Esophagus mucosa (tissue), 1 donor: Measurements from ENCODE around the gene PIK3AP1. TPM values are rescaled to one million over a fixed set of nuclear protein-coding genes. Genes with fewer than 3 reads are reported as not detected.

Experiments
- ATAC-seq: fragments of 200-7000 bp; cut with Tn5 transposase; one replicate; pipeline ENCODE4 v1.9.1; 2020
- total RNA-seq: library from RNA; stranded (reverse); gene quantifications from one replicate; pipeline ENCODE4 v1.2.4, GENCODE V29; 2023
- donor health status: DM: yes; HTN: yes; CAD: no.

The PIK3AP1 gene
- total RNA-seq, 1 donor from 2014 or later = 1.0 TPM

- no peak for ATAC-seq
Observed at GRCh38 chr10:96641396-96642295, 78.7 kb downstream of the PIK3AP1 start.

DNA sequence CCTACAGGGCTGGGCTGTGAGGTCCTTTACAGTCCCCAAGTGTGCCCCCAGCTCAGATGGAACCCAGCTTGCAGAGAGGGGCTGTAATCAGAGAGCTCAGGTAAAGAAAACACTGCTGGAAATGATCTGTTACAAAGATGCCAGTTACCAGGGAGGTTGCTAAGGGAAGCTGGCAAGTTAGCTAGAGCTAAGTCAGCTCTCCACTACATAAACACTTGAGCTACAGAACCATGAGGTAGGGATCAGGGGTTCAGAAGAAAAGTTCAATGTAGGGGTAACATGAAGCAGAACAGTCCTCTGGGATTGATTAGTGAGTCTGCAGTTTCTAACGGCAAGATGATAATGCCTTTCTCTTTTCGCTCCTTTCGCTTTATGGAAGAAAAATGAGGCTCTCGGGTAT lies 80.4 kb downstream of the PIK3AP1 start:
- no peak for ATAC-seq

GRCh38 chr10:96638696-96639095 lies 81.6 kb downstream of the PIK3AP1 start:
- no peak for ATAC-seq

GRCh38 chr10:96638120-96638519 lies 82.2 kb downstream of the PIK3AP1 start:
- no peak for ATAC-seq

DNA sequence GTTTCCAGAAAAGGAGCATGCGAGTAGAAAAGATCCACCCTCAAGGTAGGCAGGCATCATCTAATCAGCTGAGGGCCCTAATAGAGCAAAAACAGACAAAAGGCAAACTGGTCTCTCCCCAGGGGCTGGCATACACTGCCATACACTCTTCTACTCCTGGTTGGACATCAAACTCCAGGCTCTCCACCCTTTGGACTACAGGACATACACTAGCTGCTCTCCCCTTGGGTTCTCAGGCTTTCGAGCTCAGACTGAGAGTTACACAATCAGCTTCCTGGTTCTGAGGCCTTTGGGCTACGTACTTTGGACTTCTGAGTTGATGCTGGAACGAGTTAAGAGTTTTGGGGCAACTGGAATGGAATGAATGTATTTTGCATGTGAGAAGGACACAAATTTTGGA lies 82.6 kb downstream of the PIK3AP1 start:
- no peak for ATAC-seq

DNA sequence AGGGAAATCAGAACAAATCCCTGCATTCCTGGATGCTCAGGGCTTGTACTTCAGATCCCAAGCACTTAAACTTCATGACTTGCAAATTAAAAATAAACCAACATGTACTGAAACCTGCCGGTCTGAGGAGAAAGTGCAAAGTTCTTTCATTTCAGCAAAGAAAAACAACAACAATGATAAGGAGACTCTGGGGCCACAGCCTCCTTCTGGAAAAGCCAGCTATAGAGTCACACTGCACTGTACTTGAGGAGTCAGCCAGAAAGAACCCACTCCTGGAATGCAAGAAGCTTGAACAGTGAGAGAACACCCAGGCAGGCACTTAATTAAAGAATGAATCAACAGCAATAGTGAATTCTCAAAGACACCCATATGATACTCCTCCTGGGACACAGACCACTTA lies 83.8 kb downstream of the PIK3AP1 start:
- no peak for ATAC-seq

- ATAC-seq = peak; percentile 59
Observed at GRCh38 chr10:96632974-96633710, 87.2 kb downstream of the PIK3AP1 start.

DNA sequence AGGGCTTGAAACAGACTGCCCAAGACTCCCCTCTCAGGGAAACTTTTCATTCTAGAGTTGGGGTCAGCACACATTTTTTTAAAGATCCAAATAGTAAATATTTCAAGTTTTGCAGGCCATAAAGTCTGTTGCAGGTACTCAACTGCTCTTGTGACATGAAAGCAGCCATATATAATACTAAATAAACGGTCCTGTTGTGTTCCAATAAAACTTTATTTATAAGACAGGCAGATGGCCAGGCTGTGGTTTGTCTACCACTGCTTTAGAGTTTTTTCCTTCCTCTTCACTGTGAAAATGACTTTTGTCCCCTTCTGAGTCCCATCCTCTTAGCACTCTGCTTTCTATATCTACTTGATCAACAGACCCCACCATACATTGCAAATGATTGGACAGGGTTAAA lies 93.0 kb downstream of the PIK3AP1 start:
- ATAC-seq = no peak

DNA sequence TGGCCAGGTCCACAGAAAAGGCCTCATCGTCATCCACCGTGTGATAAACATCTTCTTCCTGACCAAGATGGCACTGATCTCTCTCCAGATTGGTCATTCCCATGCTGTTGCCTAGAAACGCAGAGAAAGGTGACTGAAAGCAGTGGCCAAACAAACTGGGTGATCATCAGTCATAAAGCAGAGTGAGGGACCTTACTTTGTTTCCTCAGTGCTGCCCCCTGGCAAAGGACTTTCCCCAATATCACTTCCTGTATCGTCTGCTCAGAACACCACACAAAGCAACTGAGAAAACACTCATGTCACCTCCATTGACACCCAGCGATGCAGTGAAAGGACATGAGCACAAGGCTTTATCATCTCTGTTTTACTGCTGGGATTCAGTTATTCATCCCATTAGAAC lies 93.5 kb downstream of the PIK3AP1 start:
- ATAC-seq = no peak

GRCh38 chr10:96625173-96625572 lies 95.1 kb downstream of the PIK3AP1 start:
- ATAC-seq = no peak

GRCh38 chr10:96622013-96622787 lies 98.1 kb downstream of the PIK3AP1 start:
- no peak for ATAC-seq

DNA sequence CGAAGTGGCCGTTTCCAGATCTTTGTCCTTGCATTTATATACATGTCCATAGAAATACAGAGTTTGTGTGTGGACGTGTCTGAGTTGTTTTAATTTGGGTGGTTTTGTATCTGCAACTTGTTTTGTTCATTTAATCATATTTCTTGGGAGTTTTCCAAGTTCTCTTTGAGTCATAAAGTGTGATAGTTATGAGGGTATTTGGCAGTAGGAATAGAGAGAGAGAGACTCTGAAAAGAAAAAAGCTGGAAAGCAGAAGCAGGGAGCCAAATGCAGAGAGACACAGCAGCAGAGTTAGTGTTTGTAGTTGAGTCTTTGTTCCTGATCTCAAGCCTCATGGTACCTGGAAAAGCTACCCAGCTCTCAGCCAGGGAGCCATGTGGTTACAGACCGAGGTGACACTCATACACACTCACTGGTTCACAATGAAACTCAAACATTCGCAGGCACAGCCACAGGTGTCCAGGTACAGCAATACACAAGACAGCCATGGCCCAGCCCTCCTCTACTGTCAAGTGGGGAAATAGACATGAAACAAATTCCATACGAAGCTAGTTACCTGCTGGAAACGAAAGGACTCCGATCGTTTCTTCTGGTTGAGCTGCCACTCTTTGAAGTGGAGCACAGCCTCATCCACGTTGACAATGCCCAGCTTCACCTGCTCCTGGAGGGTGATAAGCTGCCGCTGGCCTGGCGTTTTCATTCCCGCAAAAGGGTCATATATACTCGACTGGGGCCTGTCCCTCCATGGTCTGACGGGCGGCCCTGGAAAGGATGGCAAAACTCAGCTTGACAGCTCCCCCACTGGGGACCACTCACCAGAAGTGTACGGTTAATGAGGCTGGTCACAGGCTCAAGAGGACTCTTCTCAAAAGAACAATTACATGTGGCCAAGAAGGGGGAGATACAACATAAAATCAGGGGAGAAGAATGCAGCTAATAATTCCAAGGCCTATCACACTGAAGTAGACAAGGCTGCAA lies 100.2 kb downstream of the PIK3AP1 start:
- no peak for ATAC-seq

DNA sequence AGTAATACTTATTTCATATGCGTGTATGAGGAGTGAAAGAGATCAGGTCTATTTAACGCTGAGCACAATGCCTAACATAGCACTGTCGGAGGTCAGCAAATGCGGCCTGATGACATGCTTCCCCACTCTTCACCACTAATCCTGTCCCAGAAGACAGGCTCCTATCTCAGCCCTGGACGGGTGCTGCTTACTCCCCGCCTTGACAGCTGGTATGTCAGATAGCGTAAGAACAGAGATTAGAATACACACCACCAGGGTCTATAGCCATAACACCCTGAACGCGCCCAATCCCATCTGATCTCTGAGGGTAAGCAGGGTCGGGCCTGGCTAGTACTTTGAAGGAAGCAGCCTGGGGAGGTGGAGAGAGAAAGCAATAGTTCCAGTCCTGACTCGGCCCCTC lies 101.2 kb downstream of the PIK3AP1 start:
- no peak for ATAC-seq

GRCh38 chr10:96618653-96619052 lies 101.7 kb downstream of the PIK3AP1 start:
- ATAC-seq = no peak

DNA sequence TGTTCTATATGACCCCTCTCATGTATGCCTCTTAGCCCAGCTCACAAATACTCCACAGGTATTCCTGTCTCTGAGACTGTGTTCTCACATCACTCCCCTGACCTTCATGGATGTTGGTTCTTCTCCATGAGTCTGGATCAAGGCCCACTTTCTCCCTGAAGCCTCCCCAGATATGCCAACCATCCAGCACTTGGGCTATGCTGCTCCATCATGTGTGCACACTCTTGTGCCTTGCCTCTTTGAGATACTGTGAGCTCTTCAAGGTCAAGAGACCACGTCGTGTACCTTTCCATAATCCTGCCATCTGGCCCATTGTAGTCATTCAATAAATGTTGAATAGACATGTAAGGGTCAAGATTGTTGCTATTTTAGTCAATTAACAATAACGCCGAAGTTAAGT lies 103.4 kb downstream of the PIK3AP1 start:
- no peak for ATAC-seq

- peak; percentile 50 for ATAC-seq
Observed at GRCh38 chr10:96614515-96614914, 105.8 kb downstream of the PIK3AP1 start.

DNA sequence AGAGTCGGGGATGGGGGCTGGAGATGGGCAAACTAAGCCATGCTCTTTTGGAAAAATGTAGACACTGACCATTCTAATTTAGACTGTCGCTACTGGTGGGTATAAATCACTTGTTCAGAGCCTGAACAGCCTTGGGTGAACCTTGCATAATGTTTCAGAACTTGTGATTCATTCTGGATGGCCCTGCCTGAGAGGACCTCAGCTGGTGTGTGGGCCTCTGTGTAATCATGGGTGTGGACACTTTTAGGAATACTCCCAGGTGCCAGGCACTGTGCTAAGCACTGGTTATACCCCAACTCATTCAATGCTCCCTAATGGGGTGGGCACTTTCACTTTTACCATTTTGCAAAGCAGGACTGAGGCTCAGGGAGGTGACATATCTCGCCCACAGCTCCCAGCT lies 106.7 kb downstream of the PIK3AP1 start:
- peak; percentile 51 for ATAC-seq

DNA sequence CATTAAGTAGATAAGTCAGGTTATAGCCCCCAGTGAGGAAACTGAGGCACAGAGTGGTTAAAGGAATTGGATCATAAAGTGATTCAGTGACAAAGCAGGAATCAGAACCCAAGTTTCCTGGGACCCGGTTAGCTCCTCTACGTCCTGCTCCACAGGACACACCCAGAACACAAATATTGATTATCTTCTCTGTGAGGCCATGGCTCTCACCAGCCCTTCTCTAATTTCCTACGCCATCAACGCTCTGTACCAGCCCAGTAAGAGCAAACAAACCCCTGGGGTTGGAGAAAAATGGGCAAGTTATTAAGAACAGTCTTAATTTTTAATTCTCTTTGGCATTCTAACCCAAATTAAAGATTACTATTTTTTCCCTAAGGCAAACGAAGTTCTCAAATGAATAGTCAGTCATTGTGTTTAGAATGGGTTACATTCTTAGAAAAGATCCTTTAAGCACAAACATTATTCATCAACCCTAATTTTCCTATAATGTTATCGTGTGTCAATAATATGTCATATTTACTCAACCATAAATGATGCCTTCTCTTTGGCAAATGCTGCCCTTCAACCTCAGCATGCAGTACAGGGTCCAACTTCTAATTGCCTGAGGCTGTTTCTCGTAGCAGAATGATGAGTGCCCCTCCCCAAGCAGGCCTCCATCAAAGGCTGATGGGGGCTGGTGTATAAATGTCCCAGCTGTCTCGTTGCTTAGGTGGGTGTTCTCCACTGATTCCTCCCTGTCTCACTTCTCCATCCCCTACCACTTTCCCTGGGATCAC lies 108.1 kb downstream of the PIK3AP1 start:
- no peak for ATAC-seq

DNA sequence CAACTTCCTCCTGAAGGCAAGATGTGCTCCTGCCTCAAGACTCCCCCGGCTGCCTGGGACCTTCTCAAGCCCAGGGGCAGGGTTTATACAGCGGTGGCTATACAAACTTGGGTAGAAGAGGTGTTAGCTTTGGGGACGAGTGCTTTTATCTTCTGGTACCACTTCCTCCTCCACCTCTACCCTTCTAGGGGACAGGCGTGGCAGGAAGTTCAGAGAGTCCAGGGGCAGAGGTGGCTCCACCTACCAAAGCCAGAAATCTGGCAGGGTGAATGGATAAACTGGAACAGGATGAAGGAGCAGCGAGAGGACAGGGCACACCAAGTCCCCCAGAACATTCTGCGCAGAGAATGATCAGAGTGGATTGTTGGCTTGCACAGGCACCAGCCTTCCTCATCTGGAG lies 109.5 kb downstream of the PIK3AP1 start:
- ATAC-seq = no peak

DNA sequence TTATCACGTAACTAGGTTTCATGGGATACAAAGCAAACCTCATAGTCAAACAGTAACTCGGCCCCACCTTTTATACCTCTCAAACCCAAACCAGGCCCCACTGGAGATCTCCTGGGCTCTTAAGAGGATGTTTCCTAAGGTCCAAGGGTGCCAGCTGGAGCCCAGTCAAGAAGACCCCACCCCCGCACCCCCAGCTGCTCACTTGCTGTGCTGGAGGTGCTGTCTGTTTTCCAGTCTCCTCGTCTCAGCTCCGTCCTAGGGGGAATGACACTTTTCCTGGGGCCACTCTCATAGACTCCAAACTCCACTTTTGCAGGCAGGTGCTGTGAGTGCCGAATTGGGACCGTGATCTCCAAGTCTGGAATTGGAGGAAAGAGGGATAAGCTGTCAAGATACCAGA lies 110.8 kb downstream of the PIK3AP1 start:
- no peak for ATAC-seq

DNA sequence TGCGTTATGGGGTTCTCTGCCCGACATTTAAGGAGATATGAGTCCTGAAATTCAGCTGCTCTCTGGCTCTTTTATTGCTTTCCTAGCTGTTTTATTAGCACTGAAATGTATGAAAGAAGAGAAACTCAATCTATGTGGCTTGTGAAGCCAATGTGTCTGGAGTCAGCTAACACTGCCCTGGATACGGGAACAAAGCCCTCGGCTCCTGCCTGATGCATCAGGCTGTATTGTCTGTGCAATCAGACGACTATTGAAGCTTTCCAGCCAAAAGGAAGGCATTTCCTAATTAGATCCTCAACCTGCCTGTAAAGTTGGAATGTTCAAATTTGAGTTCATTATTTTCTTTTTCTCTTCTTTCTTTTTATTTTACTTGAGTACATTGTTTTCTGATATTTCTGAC lies 111.5 kb downstream of the PIK3AP1 start:
- no peak for ATAC-seq
